Stomach smooth muscle (tissue), 2 donors: Measurements from ENCODE around the gene DPF3.
"Not testable (repeated sequence)": the region's sequence is repeated elsewhere in the genome, so short reads cannot be mapped to it uniquely, and the experiment has no call there.

Experiments used
- H3K27ac ChIP-seq: one replicate; pipeline ENCODE4 v1.7.0; 2013; ENCODE audit warnings: mild to moderate bottlenecking, low read length, inconsistent platforms
- H3K27me3 ChIP-seq, 2 donors: one replicate each; pipeline ENCODE4 v1.7.0; 2013; ENCODE audit warnings: low read length in 2 of 2; ENCODE audit not compliant: insufficient read depth in 2 of 2, control insufficient read depth in 1 of 2
- H3K36me3 ChIP-seq, 2 donors: one replicate each; pipeline ENCODE4 v1.7.0; 2013; ENCODE audit warnings: low read length in 2 of 2; ENCODE audit not compliant: control insufficient read depth in 2 of 2, insufficient read depth in 2 of 2
- H3K4me1 ChIP-seq: one replicate; pipeline ENCODE4 v1.7.0; 2013; ENCODE audit warnings: low read length; ENCODE audit not compliant: control insufficient read depth, insufficient read depth
- H3K4me3 ChIP-seq, 2 donors: one replicate each; pipeline ENCODE4 v1.7.0; 2013; ENCODE audit warnings: low read length in 2 of 2
- H3K9ac ChIP-seq, 2 donors: one replicate each; pipeline ENCODE4 v1.7.0; 2013; ENCODE audit warnings: low read length in 2 of 2, mild to moderate bottlenecking in 1 of 2
- H3K9me3 ChIP-seq, 2 donors: one replicate each; pipeline ENCODE4 v1.7.0; 2013; ENCODE audit warnings: low read length in 2 of 2; ENCODE audit not compliant: control insufficient read depth in 2 of 2
- donor health status: healthy.
- donor health status: Pancreatic carcinoma.

The DPF3 gene

GRCh38 chr14:72880164-72880563 is 13.7 kb downstream of the DPF3 start:
- Histone ChIP-seq H3K27ac (no peak overlapping the region), H3K36me3 (no peaks in the 10 kb centered on the region), H3K27me3 (no peaks in the 10 kb centered on the region), H3K4me1 (no peaks in the 10 kb centered on the region), H3K9me3 (no peaks in the 10 kb centered on the region), H3K9ac (no peak overlapping the region), H3K4me3 (no peak overlapping the region)

GRCh38 chr14:72879431-72879830 is 14.5 kb downstream of the DPF3 start:
- H3K4me3 ChIP-seq, result no peak overlapping the region
- H3K27ac ChIP-seq, result no peak overlapping the region
- H3K9me3 ChIP-seq, result no peaks in the 10 kb centered on the region
- H3K36me3 ChIP-seq, result no peaks in the 10 kb centered on the region
- H3K9ac ChIP-seq, result no peak overlapping the region
- H3K4me1 ChIP-seq, result no peaks in the 10 kb centered on the region
- no peaks in the 10 kb centered on the region for H3K27me3 ChIP-seq

- Histone ChIP-seq H3K27ac (no peak overlapping the region), H3K4me1 (no peaks in the 10 kb centered on the region), H3K9ac (no peak overlapping the region), H3K36me3 (no peaks in the 10 kb centered on the region), H3K9me3 (no peaks in the 10 kb centered on the region), H3K4me3 (no peak overlapping the region), H3K27me3 (no peaks in the 10 kb centered on the region)
Observed at GRCh38 chr14:72878746-72879145, 15.2 kb downstream of the DPF3 start.

GRCh38 chr14:72876710-72877063 is 17.2 kb downstream of the DPF3 start:
- no peaks in the 10 kb centered on the region for H3K9me3 ChIP-seq
- no peaks in the 10 kb centered on the region for H3K27me3 ChIP-seq
- H3K9ac ChIP-seq, result no peak overlapping the region
- no peak overlapping the region for H3K27ac ChIP-seq
- no peak overlapping the region for H3K4me3 ChIP-seq
- H3K4me1 ChIP-seq, result no peaks in the 10 kb centered on the region
- no peaks in the 10 kb centered on the region for H3K36me3 ChIP-seq

GRCh38 chr14:72876005-72876709 is 17.7 kb downstream of the DPF3 start:
- Histone ChIP-seq H3K9me3 (no peaks in the 10 kb centered on the region), H3K27me3 (no peaks in the 10 kb centered on the region), H3K4me3 (no peak overlapping the region), H3K4me1 (no peaks in the 10 kb centered on the region), H3K27ac (no peak overlapping the region), H3K9ac (no peak overlapping the region), H3K36me3 (no peaks in the 10 kb centered on the region)

- H3K9me3 ChIP-seq, H3K9ac ChIP-seq: not testable (repeated sequence)
Observed at GRCh38 chr14:72870878-72871277, 23.0 kb downstream of the DPF3 start.

GRCh38 chr14:72869407-72870329 is 24.2 kb downstream of the DPF3 start:
- Histone ChIP-seq H3K4me1 (peaks cover 5% of the 10 kb centered on the region), H3K27me3 (no peaks in the 10 kb centered on the region), H3K9ac (no peak overlapping the region), H3K36me3 (no peaks in the 10 kb centered on the region), H3K27ac (no peak overlapping the region), H3K9me3 (no peaks in the 10 kb centered on the region), H3K4me3 (peak overlapping the region in 1 of 2 donors; percentile 40)

More at GRCh38 chr14:72870878-72871277, 23.0 kb downstream of the DPF3 start:
- not testable (repeated sequence) for H3K27me3 ChIP-seq, H3K36me3 ChIP-seq, H3K4me3 ChIP-seq, H3K27ac ChIP-seq, H3K4me1 ChIP-seq

GRCh38 chr14:72868500-72868899 is 25.4 kb downstream of the DPF3 start:
- Histone ChIP-seq H3K27ac (no peak overlapping the region), H3K4me1 (peaks cover 5% of the 10 kb centered on the region), H3K9ac (no peak overlapping the region)

GRCh38 chr14:72864712-72865365 is 29.1 kb downstream of the DPF3 start:
- Histone ChIP-seq H3K9ac (no peak overlapping the region), H3K9me3 (no peaks in the 10 kb centered on the region), H3K4me3 (no peak overlapping the region), H3K27me3 (peaks cover 0 to 3% of the 10 kb centered on the region in 2 donors), H3K36me3 (no peaks in the 10 kb centered on the region), H3K27ac (no peak overlapping the region), H3K4me1 (peaks cover under 1% of the 10 kb centered on the region)

More at GRCh38 chr14:72868500-72868899, 25.4 kb downstream of the DPF3 start:
- no peaks in the 10 kb centered on the region for H3K9me3 ChIP-seq
- no peak overlapping the region for H3K4me3 ChIP-seq
- no peaks in the 10 kb centered on the region for H3K27me3 ChIP-seq
- H3K36me3 ChIP-seq, result no peaks in the 10 kb centered on the region

- Histone ChIP-seq H3K4me3 (no peak overlapping the region), H3K9me3 (no peaks in the 10 kb centered on the region), H3K27ac (no peak overlapping the region), H3K36me3 (no peaks in the 10 kb centered on the region), H3K4me1 (no peaks in the 10 kb centered on the region), H3K9ac (no peak overlapping the region), H3K27me3 (peaks cover 0 to 3% of the 10 kb centered on the region in 2 donors)
Observed at GRCh38 chr14:72863216-72864006, 30.5 kb downstream of the DPF3 start.
